Stimulated activated CD8-positive, alpha-beta memory T cell treated with anti-CD3 and anti-CD28 coated beads, Interleukin-12 subunit alpha, Interleukin-12 subunit beta, amount 100 ng/mL, for 4 hours (primary cell): Measurements from ENCODE around the gene KRT8.
"Not testable (repeated sequence)": the region's sequence is repeated elsewhere in the genome, so short reads cannot be mapped to it uniquely, and the experiment has no call there.

Experiments
- DNase-seq: peaks from one replicate; pipeline ENCODE4 v3.0.0-alpha.2; 2020; ENCODE audit warnings: low read depth

Gene KRT8

DNA sequence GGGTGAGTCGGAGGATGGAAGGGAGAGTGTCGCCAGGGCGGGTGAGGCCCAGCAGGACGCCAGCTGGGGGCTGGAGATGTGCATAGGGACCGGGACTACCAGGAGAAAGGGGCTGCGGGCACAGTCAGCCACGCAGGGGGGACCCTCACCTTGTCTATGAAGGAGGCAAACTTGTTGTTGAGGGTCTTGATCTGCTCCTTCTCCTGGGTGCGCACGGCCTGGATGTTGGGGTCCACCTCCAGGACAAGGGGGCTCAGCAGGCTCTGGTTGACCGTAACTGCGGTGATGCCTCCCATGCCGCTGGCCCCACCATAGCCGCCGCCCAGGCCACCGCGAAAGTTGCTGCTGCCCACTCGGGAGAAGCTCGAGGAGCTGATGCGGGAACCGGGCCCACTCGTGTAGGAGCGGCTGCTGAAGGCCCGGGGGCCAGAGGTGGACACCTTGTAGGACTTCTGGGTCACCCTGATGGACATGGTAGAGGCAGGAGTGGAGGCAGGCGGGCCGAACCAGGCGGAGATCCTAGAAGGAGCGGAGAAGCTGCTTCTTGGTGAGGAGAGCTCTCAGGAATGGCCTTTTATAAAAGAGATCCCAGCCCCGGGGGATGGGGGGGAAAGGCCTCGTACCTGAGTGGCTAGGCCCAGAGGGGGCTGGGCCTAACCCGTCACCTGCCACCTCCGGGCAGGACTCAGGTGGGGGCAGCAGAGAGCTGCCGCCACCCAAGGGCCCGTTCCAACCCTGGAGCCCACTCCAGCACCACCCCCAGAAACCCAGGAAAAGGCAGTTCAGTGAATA is at the start of gene KRT8:
TSS of gene KRT8 (minus strand) at position 568 of the 792 bp plus-strand sequence. CDS start at position 473, 95 bp downstream.
- DNase-seq, result not testable (repeated sequence)

DNA sequence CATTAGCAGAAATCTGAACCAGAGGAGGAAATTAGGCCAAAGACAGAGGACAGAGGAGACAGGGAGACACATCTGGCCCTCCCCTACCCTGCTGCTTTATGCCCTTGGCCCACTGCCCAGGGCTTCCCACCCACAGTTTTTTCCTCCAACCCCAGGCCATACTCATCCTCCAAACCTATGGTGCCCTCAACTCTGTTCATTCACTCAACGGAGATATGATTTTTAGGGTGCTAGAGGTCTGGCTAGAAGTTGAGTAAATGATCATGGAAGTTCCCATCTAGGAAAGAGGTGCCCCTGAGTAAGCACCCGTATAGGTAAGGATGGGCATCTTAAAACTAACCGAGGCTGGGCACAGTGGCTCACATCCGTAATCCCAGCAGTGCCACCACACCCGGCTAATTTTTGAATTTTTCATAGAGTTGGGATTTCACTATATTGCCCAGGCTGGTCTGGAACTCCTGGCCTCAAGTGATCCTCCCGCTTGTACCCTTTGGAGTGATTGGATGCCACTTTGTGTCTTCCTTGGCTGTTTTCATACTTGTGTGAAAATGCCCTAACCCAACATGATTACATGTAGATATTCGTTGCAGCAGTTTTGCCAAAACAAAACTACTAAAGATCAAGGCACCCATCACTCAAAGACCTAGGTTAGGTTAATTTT is 48.4 kb upstream of the KRT8 start:
- no peak for DNase-seq

DNA sequence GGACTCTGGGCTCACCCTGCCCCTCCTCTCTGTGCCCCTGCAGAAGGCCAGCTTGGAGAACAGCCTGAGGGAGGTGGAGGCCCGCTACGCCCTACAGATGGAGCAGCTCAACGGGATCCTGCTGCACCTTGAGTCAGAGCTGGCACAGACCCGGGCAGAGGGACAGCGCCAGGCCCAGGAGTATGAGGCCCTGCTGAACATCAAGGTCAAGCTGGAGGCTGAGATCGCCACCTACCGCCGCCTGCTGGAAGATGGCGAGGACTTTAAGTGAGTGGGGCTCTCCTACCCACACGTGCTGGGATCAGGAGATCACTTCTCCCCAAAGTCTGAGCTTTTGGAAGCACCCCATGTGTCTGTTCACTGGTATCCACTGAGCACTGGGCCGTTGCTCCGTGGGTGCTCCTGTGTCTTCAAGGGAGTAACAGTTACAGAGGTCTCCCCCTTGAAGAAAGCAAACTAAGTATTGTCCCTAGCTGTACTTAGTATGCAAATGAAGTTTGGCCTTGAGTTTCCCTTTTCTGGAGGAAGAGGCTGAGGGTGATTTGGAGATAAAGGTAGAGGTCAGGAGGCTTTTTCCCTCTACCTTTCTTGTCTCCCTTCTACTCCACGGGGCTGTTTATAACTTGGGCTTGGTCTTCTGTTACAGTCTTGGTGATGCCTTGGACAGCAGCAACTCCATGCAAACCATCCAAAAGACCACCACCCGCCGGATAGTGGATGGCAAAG is 47.4 kb upstream of the KRT8 start:
- no peak for DNase-seq

DNA sequence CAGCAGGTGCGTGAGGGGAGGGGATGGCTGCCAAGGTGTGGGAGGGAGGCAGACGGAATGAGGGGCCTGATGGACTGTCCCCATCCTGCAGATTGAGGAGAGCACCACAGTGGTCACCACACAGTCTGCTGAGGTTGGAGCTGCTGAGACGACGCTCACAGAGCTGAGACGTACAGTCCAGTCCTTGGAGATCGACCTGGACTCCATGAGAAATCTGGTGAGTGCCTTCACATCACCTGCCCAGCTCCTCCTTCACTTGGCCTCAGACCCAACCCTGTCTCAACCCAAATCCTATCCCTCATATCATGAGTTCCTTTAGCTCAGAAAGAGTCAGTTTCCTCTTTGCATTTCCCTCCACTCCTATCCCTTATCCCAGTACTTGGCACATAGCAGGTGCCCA is 46.8 kb upstream of the KRT8 start:
- DNase-seq, result no peak

DNA sequence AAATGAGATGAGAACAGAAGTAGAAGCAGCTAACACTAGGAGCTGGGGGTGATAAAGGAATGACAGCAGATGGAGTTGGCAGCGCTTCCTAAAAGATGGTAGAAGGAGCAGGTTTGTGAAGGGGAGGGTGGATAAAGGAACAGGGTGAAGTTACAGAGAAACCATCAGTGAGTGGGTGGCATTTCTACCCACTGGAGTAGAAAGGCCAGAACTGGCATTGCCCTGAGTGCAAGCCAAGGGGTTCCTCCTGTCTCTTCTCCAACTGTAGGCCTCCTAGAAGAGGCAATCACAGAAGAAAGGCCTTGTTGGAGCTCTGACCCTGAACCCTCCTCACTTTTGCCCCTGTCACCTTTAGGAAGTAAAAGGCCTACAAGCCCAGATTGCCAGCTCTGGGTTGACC is 46.2 kb upstream of the KRT8 start:
- DNase-seq, result no peak

DNA sequence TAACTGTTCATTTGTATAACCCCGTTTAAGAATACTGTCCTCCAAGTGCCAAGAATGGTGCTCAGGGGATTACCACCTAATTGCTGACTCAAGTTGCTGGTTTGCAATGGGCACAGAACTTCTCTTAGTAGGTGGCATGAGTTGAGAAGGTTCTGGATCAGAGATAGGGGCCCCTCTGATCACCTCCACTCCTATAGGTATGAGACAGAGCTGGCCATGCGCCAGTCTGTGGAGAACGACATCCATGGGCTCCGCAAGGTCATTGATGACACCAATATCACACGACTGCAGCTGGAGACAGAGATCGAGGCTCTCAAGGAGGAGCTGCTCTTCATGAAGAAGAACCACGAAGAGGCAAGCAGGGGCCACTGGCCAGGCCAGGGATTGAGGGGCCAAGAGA is 45.7 kb upstream of the KRT8 start:
- DNase-seq, result no peak

DNA sequence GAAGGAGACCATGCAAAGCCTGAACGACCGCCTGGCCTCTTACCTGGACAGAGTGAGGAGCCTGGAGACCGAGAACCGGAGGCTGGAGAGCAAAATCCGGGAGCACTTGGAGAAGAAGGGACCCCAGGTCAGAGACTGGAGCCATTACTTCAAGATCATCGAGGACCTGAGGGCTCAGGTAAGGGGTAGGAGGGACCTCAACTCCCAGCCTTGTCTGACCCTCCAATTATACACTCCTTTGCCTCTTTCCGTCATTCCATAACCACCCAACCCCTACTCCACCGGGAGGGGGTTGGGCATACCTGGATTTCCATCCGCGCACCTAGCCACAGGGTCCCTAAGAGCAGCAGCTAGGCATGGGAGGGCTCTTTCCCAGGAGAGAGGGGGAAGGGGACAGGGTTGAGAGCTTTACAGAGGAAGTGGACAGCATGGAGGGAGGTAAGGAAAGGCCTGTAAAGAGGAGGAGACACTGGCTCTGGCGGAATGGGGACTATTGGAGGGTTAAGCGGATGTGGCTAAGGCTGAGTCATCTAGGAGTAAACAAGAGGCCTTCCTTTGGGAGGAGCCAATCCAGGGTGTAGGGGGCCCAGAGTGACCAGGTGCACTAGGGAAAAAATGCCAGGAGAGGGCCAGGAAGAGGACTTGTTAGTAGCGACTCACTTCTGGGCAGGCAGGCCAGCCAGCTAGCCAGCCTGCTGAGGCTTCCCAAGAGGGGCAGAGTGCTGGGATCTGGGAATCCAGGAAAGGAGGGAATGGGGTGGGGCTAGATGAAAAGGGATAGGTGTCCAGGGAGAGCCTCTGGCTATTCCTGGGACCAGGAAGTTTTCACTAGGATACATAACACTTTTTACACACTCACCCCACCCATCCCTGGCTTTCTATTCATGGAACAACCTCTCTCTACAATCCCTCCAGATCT is 44.8 kb upstream of the KRT8 start:
- DNase-seq, result no peak

DNA sequence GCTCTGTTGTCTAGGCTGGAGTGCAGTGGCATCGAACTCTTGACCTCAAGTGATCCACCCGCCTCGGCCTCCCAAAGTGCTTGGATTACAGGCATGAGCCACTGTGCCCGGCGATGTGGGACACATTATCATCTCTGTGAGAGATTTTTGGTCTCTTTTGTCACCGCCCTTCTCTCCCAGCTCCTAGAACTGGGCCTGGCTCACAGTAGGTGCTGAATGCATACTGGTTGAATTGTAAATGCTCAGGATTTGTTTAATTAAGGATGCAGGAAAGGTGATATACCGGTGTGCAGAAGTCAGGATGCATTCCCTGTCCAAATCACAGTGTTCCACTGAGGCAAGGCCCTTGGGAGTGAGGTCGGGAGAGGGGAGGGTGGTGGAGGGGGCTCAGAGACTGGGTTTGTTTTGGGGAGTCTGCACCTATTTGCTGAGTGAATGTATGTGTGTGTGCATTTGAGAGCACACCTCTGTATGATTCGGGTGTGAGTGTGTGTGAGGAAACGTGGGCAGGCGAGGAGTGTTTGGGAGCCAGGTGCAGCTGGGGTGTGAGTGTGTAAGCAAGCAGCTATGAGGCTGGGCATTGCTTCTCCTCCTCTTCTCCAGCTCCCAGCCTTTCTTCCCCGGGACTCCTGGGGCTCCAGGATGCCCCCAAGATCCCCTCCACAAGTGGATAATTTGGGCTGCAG is 43.0 kb upstream of the KRT8 start:
- DNase-seq, result no peak

DNA sequence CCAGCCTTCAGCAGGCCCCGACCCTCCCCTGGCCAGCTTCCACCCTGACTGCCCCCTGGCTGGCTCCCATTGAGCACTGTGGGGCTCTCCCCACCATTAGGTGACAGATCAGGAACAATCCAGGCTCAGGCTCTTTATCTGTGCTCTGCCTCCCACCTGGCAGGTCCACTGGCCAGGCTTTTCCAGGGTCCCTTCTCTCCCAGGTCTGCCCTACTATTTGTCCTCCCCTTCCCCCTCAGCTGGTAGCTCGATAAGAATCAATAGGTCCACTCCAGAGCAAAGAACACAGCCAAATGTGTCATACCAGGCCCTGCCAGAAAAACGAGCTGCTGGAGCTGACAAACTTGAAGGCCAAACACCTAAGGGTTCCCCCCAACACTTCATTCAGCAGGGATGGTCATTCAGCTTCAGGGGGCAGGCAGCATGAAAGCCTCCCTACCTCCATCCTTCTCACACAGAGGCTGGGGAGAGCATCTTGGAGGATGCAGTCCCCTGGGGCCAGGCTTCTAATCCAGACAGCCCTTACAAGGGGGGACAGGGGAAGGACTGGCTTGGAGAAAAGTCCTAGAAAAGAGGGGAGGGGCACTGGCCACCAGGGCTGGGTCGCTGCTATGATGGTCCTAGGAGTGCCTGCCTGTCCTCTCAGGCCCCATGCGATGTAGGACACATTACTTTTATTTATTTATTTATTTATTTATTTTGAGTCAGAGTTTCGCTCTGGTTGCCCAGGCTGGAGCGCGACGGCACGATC is 42.1 kb upstream of the KRT8 start:
- DNase-seq, result no peak

DNA sequence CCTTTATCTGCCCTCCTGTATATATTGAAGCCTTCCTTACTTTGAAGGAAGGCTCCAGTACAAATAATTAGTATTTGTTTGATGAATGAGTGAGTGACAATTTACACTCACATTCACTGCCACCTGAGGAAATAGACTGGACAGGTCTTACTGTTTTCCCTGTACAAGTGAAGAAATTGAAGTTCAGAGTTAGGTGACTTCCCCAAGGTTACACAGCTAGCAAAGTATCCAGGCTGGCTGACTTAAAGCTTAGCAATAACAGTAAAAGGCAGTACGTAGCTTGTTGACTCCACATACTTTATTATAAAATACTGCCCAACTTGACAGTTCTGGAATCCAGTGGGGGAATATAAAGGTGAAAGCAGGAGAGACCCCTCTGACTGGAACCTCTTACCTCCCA is 41.5 kb upstream of the KRT8 start:
- DNase-seq, result no peak

DNA sequence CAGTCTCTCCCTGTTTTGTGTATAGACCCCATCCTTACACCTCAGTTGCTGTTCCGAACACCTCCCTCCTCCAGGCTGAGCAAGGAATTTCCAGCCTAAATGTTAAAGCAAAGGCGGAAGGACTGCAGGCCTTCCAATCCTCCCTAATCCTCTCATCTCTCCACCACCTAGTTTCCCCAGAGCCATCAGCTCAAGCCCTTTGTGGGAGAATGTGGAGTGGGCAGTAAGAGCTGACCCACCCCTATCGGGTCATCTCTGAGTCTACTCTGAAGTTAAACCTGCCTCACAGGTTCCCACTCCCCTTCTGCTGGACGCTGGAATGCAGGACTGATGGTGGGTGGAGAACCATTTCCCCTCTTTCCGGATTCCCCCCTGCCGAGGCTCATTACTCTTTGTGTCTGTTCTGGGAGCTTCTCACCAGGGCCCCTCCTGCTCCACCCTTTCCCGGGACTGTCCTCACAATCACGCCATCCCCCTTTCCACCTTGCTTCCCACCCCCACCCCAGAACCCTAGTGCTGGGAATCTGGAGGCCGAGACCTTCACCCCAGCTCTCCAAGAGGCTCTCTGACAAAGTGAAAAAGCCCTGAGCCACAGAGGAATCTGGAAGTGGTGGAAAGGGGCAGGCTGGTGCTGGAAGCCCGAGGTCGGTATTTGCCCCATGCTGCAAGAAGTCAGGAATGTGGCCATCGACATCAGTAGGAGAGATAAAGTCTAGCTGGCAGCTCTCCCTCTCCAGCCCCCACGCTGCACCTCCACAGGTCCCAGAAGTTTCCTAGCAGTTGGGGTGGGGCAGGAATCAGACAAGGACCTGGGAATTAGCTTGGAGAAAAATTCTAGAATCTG is 40.7 kb upstream of the KRT8 start:
- no peak for DNase-seq

DNA sequence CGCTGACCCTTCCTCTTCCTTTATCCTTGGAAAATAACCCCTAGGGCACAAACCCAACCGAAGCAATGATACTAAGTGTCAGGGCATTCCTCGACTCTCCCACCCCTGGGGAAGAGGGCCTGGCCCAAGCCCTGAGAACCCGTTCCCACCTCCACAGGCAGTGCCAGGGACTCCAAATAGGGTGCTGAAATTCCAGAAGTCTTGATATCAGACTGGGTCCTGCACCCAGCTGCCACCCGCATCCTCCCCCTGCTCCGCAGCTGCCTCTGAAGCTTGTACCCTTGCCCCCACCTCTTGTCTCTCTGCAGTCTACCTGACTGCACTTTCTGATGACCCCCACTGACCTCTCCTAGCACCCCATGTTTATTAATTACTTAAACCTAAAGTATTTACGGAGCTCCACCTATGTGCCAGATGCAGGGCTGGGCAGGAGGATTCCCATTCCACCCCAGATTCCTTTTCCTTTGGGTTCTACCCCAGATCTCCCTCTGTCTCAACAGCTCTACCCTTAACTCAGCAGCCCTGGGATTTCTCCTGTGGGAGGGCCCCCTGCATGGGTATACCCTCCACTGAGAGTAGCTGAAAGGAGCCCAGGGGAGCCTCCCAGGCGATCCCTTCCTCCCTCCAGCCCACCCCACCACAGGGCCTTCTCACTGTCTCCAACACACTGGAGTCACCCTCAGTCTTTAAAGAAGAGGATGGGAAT is 40.0 kb upstream of the KRT8 start:
- DNase-seq, result no peak

DNA sequence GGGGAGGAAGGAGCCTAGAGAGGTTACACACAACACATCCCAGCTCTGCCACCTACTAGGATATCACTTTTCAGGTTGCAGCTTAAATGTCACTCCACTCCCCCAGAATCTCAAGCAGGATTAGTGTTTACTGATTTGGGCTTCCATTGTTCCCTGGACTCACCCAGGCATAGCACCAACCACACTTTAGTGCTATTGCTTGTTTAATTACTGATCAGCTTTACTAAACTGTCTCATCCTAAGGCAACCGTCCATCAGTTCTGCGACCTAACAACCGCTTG is 38.0 kb upstream of the KRT8 start:
- DNase-seq, result no peak

DNA sequence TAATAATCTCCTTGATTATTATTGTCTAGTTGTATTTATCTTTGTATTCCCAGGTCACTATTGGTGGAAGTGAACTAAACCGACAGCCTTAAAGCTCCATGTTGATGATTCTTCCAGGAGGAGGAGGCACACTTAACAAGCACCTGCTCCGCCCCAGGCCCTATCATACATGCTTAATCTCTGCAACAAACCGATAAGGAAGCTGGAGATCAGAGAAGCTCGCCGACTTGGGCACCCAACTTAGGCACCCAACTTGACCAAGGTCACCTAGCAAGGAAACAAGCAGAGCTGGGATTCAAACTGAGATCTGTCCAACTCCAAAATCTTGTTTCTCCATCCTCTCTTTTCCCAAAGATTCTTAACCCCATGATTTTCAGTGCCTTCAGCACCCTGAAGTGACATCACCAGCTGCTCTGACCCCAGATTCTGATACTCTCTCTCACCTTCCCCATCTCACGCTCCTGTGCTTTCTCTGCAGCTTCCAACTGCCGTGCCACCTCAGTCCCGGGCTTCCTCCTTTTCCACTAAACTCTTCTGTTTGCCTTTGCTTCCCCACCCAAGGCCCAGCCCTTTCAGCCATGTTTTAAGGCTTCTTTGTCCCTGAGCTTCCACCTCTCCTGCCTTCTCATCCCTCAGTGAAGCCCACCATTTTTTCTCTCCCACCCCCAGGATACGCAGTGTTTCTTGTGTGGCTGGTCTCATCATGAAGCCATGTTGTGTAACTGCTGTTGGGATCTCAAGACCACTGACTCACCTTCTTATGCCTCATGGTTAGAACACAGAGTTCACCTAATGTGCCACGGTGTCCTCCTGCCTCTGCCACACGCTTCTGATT is 37.4 kb upstream of the KRT8 start:
- DNase-seq, result no peak

DNA sequence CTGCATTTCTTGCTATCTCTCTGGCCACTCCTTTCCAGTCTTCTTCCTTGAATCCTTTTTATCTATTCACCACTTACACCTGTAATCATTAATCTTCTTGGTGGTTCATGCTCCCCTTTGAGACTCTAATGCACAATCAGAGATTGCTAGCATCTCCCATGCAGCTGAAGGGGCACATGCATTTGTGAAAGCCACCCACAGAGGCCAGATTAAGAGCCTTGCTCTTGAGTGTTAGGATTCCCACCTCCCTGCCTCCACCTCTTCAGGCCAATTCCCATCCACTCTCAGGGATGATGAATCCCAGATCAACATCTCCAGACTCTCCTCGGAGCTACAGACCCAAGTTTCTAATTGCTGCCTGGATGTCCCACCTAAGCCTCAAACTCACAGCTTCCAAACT is 24.7 kb upstream of the KRT8 start:
- no peak for DNase-seq

DNA sequence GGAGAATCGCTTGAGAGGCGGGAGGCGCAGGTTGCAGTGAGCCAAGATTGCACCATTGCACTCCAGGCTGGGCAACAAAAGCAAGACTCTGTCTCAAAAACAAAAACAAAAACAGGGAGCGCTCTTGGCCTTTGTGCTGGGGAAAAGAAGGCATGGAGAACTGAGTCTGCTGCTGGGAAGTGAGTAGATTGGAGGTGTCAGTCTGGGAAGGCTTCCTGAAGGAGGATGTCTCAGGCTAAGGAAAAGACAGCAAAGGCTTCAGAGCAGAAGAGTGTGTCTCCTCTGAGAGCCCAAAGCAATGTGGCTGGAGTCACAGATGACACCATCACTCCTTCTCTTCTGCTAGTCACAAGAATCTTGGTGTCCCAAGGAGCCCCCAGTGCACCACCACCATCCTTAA is 23.1 kb upstream of the KRT8 start:
- no peak for DNase-seq

DNA sequence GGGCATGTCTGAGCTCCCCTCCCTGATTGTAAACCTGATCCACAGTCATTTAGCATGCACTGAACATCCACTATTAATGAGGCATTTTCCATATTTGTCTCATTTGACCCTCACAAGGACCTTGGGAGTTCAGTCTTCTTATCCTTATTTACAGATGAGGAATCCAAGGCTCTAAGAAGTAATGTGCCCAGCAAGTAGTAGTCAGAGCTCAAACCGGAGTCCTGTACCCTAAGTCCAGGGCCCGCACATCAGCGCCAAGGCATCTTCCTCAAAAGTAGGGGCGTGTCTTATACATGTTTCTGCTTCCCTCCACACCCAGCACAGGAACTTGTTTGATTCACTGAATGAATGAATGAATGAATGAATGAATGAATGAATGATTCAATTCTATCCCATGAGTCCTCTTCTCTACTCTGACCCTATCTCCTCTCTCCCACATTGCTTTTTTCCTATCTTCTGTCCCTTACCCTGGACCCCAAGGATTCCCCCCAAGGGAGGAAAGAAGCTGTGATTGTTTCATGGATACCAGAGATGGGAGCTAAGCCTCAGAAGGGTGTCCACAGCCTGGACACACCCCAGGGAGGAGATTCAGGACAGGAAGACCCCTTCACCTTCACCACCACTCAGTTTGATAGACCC is 21.8 kb upstream of the KRT8 start:
- DNase-seq, result no peak
